ENCODE measurements around the gene EXOC4. TPM values are rescaled to one million over a fixed set of nuclear protein-coding genes. Genes with fewer than 3 reads are reported as not detected.

The EXOC4 gene
- total and polyA plus RNA-seq, 2 of the 13 experiments (the other 11 are each of a cell fraction or from before 2014, with no cell fraction given): 22.5 to 39.0 TPM

GRCh38 chr7:134040988-134041387 lies 788.1 kb downstream of the EXOC4 start (continued):
- no peak for TF ChIP-seq JUND (CRISPR knock-in tag; IDR thresholded peaks at IDR 0.05)
- no peak for TF ChIP-seq AHR (CRISPR knock-in tag; IDR thresholded peaks at IDR 0.05)
- no peak for TF ChIP-seq ZNF337 (CRISPR knock-in tag; IDR thresholded peaks at IDR 0.05; ENCODE audit: borderline replicate concordance, low read depth)
- peak; percentile 98 for TF ChIP-seq MAFF (IDR thresholded peaks at IDR 0.05; ENCODE audit: low read depth, low read length)

GRCh38 chr7:134041477-134041876 lies 788.6 kb downstream of the EXOC4 start:
- ATAC-seq: no peak
- H3K4me2 ChIP-seq (ENCODE audit: low read depth, low read length): no peak overlapping the region
- no peak overlapping the region for H3K27ac ChIP-seq (ENCODE audit: extremely low read length, insufficient read depth, low read length)
- CTCF ChIA-PET (ENCODE audit: low intra/inter-chr PET ratio, low total read pairs): no interaction called here
- TF ChIP-seq ZNF770 (CRISPR knock-in tag; IDR thresholded peaks at IDR 0.05): no peak
- no peak for TF ChIP-seq HNF4A (CRISPR knock-in tag; IDR thresholded peaks at IDR 0.05)
- no peak for TF ChIP-seq HOXA9 (CRISPR knock-in tag; IDR thresholded peaks at IDR 0.05; ENCODE audit: borderline replicate concordance)
- no peak for TF ChIP-seq ZSCAN22 (CRISPR knock-in tag; IDR thresholded peaks at IDR 0.05)
- no peak for TF ChIP-seq ZNF737 (CRISPR knock-in tag; IDR thresholded peaks at IDR 0.05; ENCODE audit: borderline replicate concordance)
- no peaks in the 10 kb centered on the region for H3K27me3 ChIP-seq (ENCODE audit: control insufficient read depth in 1 of 2, insufficient read depth in 2 of 2, low read length in 2 of 2)
- no TSS peak for BruUV-seq (replicated peaks)
- no peak overlapping the region for H2AFZ ChIP-seq (ENCODE audit: low read length)
- no peaks in the 10 kb centered on the region for H3K36me3 ChIP-seq (replicated peaks in 1 of 2; ENCODE audit: control insufficient read depth in 1 of 2, insufficient read depth in 2 of 2, low read length in 2 of 2)
- in situ Hi-C loops (cut with HindIII; ENCODE audit: extremely low pct_ligation_motif_present, low pct_unique_long_range_greater_than_20kb): no loop called here
- H3K4me3 ChIP-seq (replicated peaks in 1 of 3; ENCODE audit: insufficient read depth in 1 of 3, low read depth in 2 of 3, low read length in 3 of 3): no peak overlapping the region
- intact Hi-C loops (cut with micrococcal nuclease; ENCODE audit: unreplicated experiment): no loop called here
- FAIRE-seq: no peak
- no peak overlapping the region for H3K9ac ChIP-seq (ENCODE audit: insufficient read depth, low read depth, low read length)
- H4K20me1 ChIP-seq (ENCODE audit: insufficient read depth, low read length): no peaks in the 10 kb centered on the region
- no peaks in the 10 kb centered on the region for H3K4me1 ChIP-seq (ENCODE audit: insufficient read depth, low read length)
- H3K9me3 ChIP-seq (ENCODE audit: low read length): no peaks in the 10 kb centered on the region
- POLR2A ChIA-PET: no interaction called here
- H3K79me2 ChIP-seq (ENCODE audit: insufficient read depth, low read length): no peaks in the 10 kb centered on the region
- DNase-seq (ENCODE audit: low spot score): no peak

Measured in HepG2 (cell line).